ENCODE data around the gene OSBPL7. TPM values are rescaled to one million over a fixed set of nuclear protein-coding genes. Genes with fewer than 3 reads are reported as not detected.

The OSBPL7 gene
- total and polyA plus RNA-seq, 3 donors from 2014 or later, result 2.1 to 7.3 (median 2.5) TPM

- Histone ChIP-seq H3K27ac (no peak overlapping the region), H3K36me3 (ENCODE audit: low read depth, missing control alignments) (no peaks in the 10 kb centered on the region), H3K9me3 (no peaks in the 10 kb centered on the region), H3K4me1 (no peaks in the 10 kb centered on the region), H3K27me3 (no peaks in the 10 kb centered on the region), H3K4me3 (no peak overlapping the region)
- intact Hi-C loops (cut with DNase I; ENCODE audit: low total_unique reads), result no loop called here
- TF ChIP-seq CTCF (IDR thresholded peaks at IDR 0.05) (no peak), POLR2A (IDR thresholded peaks at IDR 0.05) (no peak)
- DNase-seq, result no peak
- 87 to 89% methylated on average over 2 of the region's 2 CpGs for WGBS, 2 donors
Measured at GRCh38 chr17:47762728-47763127, 58.9 kb downstream of the OSBPL7 start.

GRCh38 chr17:47760409-47761140, 61.0 kb downstream of the OSBPL7 start:
- intact Hi-C loops (cut with DNase I; ENCODE audit: low total_unique reads), result no loop called here
- no peaks in the 10 kb centered on the region for H3K9me3 ChIP-seq
- WGBS, 2 donors, result 85 to 88% methylated on average over 5 of the region's 5 CpGs

GRCh38 chr17:47757386-47757785, 64.2 kb downstream of the OSBPL7 start:
- 35 to 47% methylated on average over 1 of the region's 1 CpG for WGBS, 2 donors
- TF ChIP-seq POLR2A (IDR thresholded peaks at IDR 0.05) (no peak), CTCF (IDR thresholded peaks at IDR 0.05) (no peak)
- intact Hi-C loops (cut with DNase I; ENCODE audit: low total_unique reads), result no loop called here
- H3K4me3 ChIP-seq, result no peak overlapping the region
- no peaks in the 10 kb centered on the region for H3K4me1 ChIP-seq
- no peaks in the 10 kb centered on the region for H3K9me3 ChIP-seq
- H3K27ac ChIP-seq, result no peak overlapping the region
- H3K27me3 ChIP-seq, result no peaks in the 10 kb centered on the region
- no peaks in the 10 kb centered on the region for H3K36me3 ChIP-seq (ENCODE audit: low read depth, missing control alignments)
- no peak for DNase-seq

More at GRCh38 chr17:47760409-47761140, 61.0 kb downstream of the OSBPL7 start:
- Histone ChIP-seq H3K4me1 (no peaks in the 10 kb centered on the region), H3K36me3 (ENCODE audit: low read depth, missing control alignments) (no peaks in the 10 kb centered on the region), H3K4me3 (no peak overlapping the region), H3K27me3 (no peaks in the 10 kb centered on the region), H3K27ac (no peak overlapping the region)
- DNase-seq, result no peak
- TF ChIP-seq POLR2A (IDR thresholded peaks at IDR 0.05) (no peak), CTCF (IDR thresholded peaks at IDR 0.05) (no peak)

Other genes with a start within 250 kb of the OSBPL7 start
- 100 to 1,000 TPM; 262 to 299 TPM for gene KPNB1, start 171.9 kb downstream of the OSBPL7 start, total RNA-seq
- 391 TPM for gene KPNB1, start 171.9 kb downstream of the OSBPL7 start, polyA plus RNA-seq (ENCODE audit: insufficient read depth, low read depth, low replicate concordance)
- gene TBKBP1, start 127.6 kb downstream of the OSBPL7 start, total RNA-seq, result 10 to 100 TPM; 23.3 TPM
- 21.9 TPM for gene TBKBP1, start 127.6 kb downstream of the OSBPL7 start, polyA plus RNA-seq (ENCODE audit: insufficient read depth, low read depth, low replicate concordance)
- 1 to 10 TPM; 1.8 to 2.2 TPM for gene TBX21, start 88.6 kb downstream of the OSBPL7 start, total RNA-seq
- 1.1 TPM for gene TBX21, start 88.6 kb downstream of the OSBPL7 start, polyA plus RNA-seq (ENCODE audit: insufficient read depth, low read depth, low replicate concordance)
- 10 to 100 TPM; 47.1 to 47.4 TPM for gene MRPL10, start 9.7 kb upstream of the OSBPL7 start, total RNA-seq
- 51.5 TPM for gene MRPL10, start 9.7 kb upstream of the OSBPL7 start, polyA plus RNA-seq (ENCODE audit: insufficient read depth, low read depth, low replicate concordance)
- 10 to 100 TPM; 18.4 to 28.3 TPM for gene LRRC46, start 9.9 kb upstream of the OSBPL7 start, total RNA-seq
- 147 TPM for gene LRRC46, start 9.9 kb upstream of the OSBPL7 start, polyA plus RNA-seq (ENCODE audit: insufficient read depth, low read depth, low replicate concordance)
- gene SCRN2, start 19.5 kb upstream of the OSBPL7 start, total RNA-seq, result 10 to 100 TPM; 31.0 to 38.0 TPM
- gene SCRN2, start 19.5 kb upstream of the OSBPL7 start, polyA plus RNA-seq (ENCODE audit: insufficient read depth, low read depth, low replicate concordance), result 25.6 TPM
- under 1 TPM; 0.31 to 0.43 TPM for gene SP6, start 29.4 kb upstream of the OSBPL7 start, total RNA-seq
- gene SP6, start 29.4 kb upstream of the OSBPL7 start, polyA plus RNA-seq (ENCODE audit: insufficient read depth, low read depth, low replicate concordance), result 0.79 TPM
- 10 to 100 TPM; 18.9 to 23.5 TPM for gene SP2, start 74.4 kb upstream of the OSBPL7 start, total RNA-seq
- 35.0 TPM for gene SP2, start 74.4 kb upstream of the OSBPL7 start, polyA plus RNA-seq (ENCODE audit: insufficient read depth, low read depth, low replicate concordance)
- 10 to 100 TPM; 37.5 to 41.7 TPM for gene PNPO, start 119.8 kb upstream of the OSBPL7 start, total RNA-seq
- 21.3 TPM for gene PNPO, start 119.8 kb upstream of the OSBPL7 start, polyA plus RNA-seq (ENCODE audit: insufficient read depth, low read depth, low replicate concordance)
- gene PRR15L, start 136.1 kb upstream of the OSBPL7 start, total RNA-seq, result 1 to 10 TPM in 1 of 2 donors, under 1 TPM in 1; 0.55 to 2.5 TPM
- 6.2 TPM for gene PRR15L, start 136.1 kb upstream of the OSBPL7 start, polyA plus RNA-seq (ENCODE audit: insufficient read depth, low read depth, low replicate concordance)
- 100 to 1,000 TPM; 221 to 281 TPM for gene CDK5RAP3, start 149.3 kb upstream of the OSBPL7 start, total RNA-seq
- 192 TPM for gene CDK5RAP3, start 149.3 kb upstream of the OSBPL7 start, polyA plus RNA-seq (ENCODE audit: insufficient read depth, low read depth, low replicate concordance)
- gene COPZ2, start 216.0 kb upstream of the OSBPL7 start, total RNA-seq, result 10 to 100 TPM; 13.2 to 14.7 TPM
- 47.6 TPM for gene COPZ2, start 216.0 kb upstream of the OSBPL7 start, polyA plus RNA-seq (ENCODE audit: insufficient read depth, low read depth, low replicate concordance)
- gene NFE2L1, start 226.6 kb upstream of the OSBPL7 start, total RNA-seq, result 100 to 1,000 TPM; 180 to 199 TPM
- 193 TPM for gene NFE2L1, start 226.6 kb upstream of the OSBPL7 start, polyA plus RNA-seq (ENCODE audit: insufficient read depth, low read depth, low replicate concordance)